Measurements from ENCODE around the gene ATOH8. TPM values are rescaled to one million over a fixed set of nuclear protein-coding genes. Genes with fewer than 3 reads are reported as not detected.

The ATOH8 gene
- polyA plus RNA-seq, 1 donor (not counting 4 experiments of a cell fraction or from before 2014, with no cell fraction given), result not detected

GRCh38 chr2:85711578-85712060, 42.2 kb upstream of the ATOH8 start:
- no peaks in the 10 kb centered on the region for H3K9me3 ChIP-seq (ENCODE audit: control insufficient read depth, low read depth, low read length)
- H3K79me2 ChIP-seq (ENCODE audit: control insufficient read depth, insufficient read depth, low read length), result no peaks in the 10 kb centered on the region
- no peak for DNase-seq (ENCODE audit: low read depth, low spot score)
- dilution Hi-C loops (cut with MboI; ENCODE audit: extremely low pct_ligation_motif_present, low sequenced_read_pairs), result loop anchor here (25.0 kb wide), 1 partner anchor 101 kb away; no protein-coding TSS in a partner anchor
- no peak overlapping the region for H2AFZ ChIP-seq (ENCODE audit: control insufficient read depth, low read length)
- no peak overlapping the region for H3K4me2 ChIP-seq (ENCODE audit: control insufficient read depth, extremely low read depth, insufficient read depth, low read depth, low read length)
- no peak overlapping the region for H3K27ac ChIP-seq (ENCODE audit: control insufficient read depth, insufficient read depth, low read length)
- no peak overlapping the region for H3K4me3 ChIP-seq (ENCODE audit: control insufficient read depth in 2 of 3, extremely low read depth in 1 of 3, insufficient read depth in 2 of 3, low read depth in 1 of 3, low read length in 3 of 3)
- H3K4me1 ChIP-seq (ENCODE audit: control insufficient read depth, extremely low read depth, insufficient read depth, low read length), result no peaks in the 10 kb centered on the region
- FAIRE-seq, result no peak
- H3K9ac ChIP-seq (ENCODE audit: control insufficient read depth, extremely low read depth, insufficient read depth, low read length), result no peak overlapping the region
- H3K36me3 ChIP-seq (ENCODE audit: control insufficient read depth in 2 of 2, extremely low read depth in 1 of 2, insufficient read depth in 2 of 2, low read length in 2 of 2), result no peaks in the 10 kb centered on the region
- H3K9me1 ChIP-seq (ENCODE audit: control insufficient read depth, extremely low read depth, insufficient read depth, low read length), result no peaks in the 10 kb centered on the region
- TF ChIP-seq CTCF (optimal IDR thresholded peaks at IDR 0.05 in 1 of 3, IDR thresholded peaks at IDR 0.05 in 1 of 3, conservative IDR thresholded peaks at IDR 0.05 in 1 of 3; ENCODE audit: extremely low read depth in 1 of 3, insufficient read depth in 2 of 3, low read length in 3 of 3), result no peak
- TF ChIP-seq EZH2 (IDR thresholded peaks at IDR 0.05; ENCODE audit: low read length), result no peak
- no peaks in the 10 kb centered on the region for H4K20me1 ChIP-seq (ENCODE audit: control insufficient read depth, extremely low read depth, insufficient read depth, low read length)
- H3K27me3 ChIP-seq (ENCODE audit: control insufficient read depth, extremely low read depth, insufficient read depth, low read length), result peaks cover 23% of the 10 kb centered on the region

GRCh38 chr2:85712336-85712735, 41.5 kb upstream of the ATOH8 start:
- H4K20me1 ChIP-seq (ENCODE audit: control insufficient read depth, extremely low read depth, insufficient read depth, low read length), result no peaks in the 10 kb centered on the region
- H2AFZ ChIP-seq (ENCODE audit: control insufficient read depth, low read length), result no peak overlapping the region
- no peak for TF ChIP-seq CTCF (optimal IDR thresholded peaks at IDR 0.05 in 1 of 3, IDR thresholded peaks at IDR 0.05 in 1 of 3, conservative IDR thresholded peaks at IDR 0.05 in 1 of 3; ENCODE audit: extremely low read depth in 1 of 3, insufficient read depth in 2 of 3, low read length in 3 of 3)
- TF ChIP-seq EZH2 (IDR thresholded peaks at IDR 0.05; ENCODE audit: low read length), result no peak
- H3K9me1 ChIP-seq (ENCODE audit: control insufficient read depth, extremely low read depth, insufficient read depth, low read length), result no peaks in the 10 kb centered on the region
- FAIRE-seq (no peak), DNase-seq (ENCODE audit: low read depth, low spot score) (no peak)
- no peak overlapping the region for H3K4me2 ChIP-seq (ENCODE audit: control insufficient read depth, extremely low read depth, insufficient read depth, low read depth, low read length)
- H3K9me3 ChIP-seq (ENCODE audit: control insufficient read depth, low read depth, low read length), result no peaks in the 10 kb centered on the region
- peaks cover 23% of the 10 kb centered on the region for H3K27me3 ChIP-seq (ENCODE audit: control insufficient read depth, extremely low read depth, insufficient read depth, low read length)
- no peak overlapping the region for H3K27ac ChIP-seq (ENCODE audit: control insufficient read depth, insufficient read depth, low read length)
- dilution Hi-C loops (cut with MboI; ENCODE audit: extremely low pct_ligation_motif_present, low sequenced_read_pairs), result loop anchor here (25.0 kb wide), 1 partner anchor 100 kb away; no protein-coding TSS in a partner anchor
- H3K79me2 ChIP-seq (ENCODE audit: control insufficient read depth, insufficient read depth, low read length), result no peaks in the 10 kb centered on the region
- no peaks in the 10 kb centered on the region for H3K36me3 ChIP-seq (ENCODE audit: control insufficient read depth in 2 of 2, extremely low read depth in 1 of 2, insufficient read depth in 2 of 2, low read length in 2 of 2)
- H3K9ac ChIP-seq (ENCODE audit: control insufficient read depth, extremely low read depth, insufficient read depth, low read length), result no peak overlapping the region
- H3K4me1 ChIP-seq (ENCODE audit: control insufficient read depth, extremely low read depth, insufficient read depth, low read length), result no peaks in the 10 kb centered on the region
- no peak overlapping the region for H3K4me3 ChIP-seq (ENCODE audit: control insufficient read depth in 2 of 3, extremely low read depth in 1 of 3, insufficient read depth in 2 of 3, low read depth in 1 of 3, low read length in 3 of 3)
